MCF 10A (cell line): ENCODE data around the gene SGCD. TPM values are rescaled to one million over a fixed set of nuclear protein-coding genes. Genes with fewer than 3 reads are reported as not detected.

Source experiments
- BruUV-seq: library from RNA; stranded (reverse); fragments of 400-500 nt; replicated peaks from 2 replicates; lab custom pipeline; 2021; lab: Mats Ljungman, UMichigan
- CTCF ChIA-PET: fragments of 300-600 bp; sonication (Branson Sonifier 250); formaldehyde crosslinking; extraction: SDS; loops from one replicate; lab custom pipeline; 2021; ENCODE audit warnings: antibody characterized with exemption, inconsistent platforms; lab: Yijun Ruan, JAX
- POLR2A ChIA-PET: fragments of 300-600, 350-650 bp; sonication (Branson Sonifier 250); formaldehyde crosslinking; extraction: SDS; loops from one replicate; lab custom pipeline; 2020; ENCODE audit warnings: antibody characterized with exemption, inconsistent platforms; lab: Yijun Ruan, JAX
- DNase-seq: peaks from one replicate; pipeline ENCODE4 v3.0.0-alpha.2; 2018; ENCODE audit not compliant: unreplicated experiment
- H3K27ac Mint-ChIP-seq: one replicate; pipeline ENCODE4 v1.8.0; 2022; ENCODE audit warnings: mild to moderate bottlenecking, low read depth, mixed read lengths; ENCODE audit not compliant: unreplicated experiment
- H3K27me3 Mint-ChIP-seq: one replicate; pipeline ENCODE4 v1.8.0; 2022; ENCODE audit warnings: mixed read lengths; ENCODE audit not compliant: insufficient read depth, unreplicated experiment
- H3K36me3 Mint-ChIP-seq: one replicate; pipeline ENCODE4 v1.8.0; 2022; ENCODE audit warnings: mild to moderate bottlenecking, moderate library complexity, mixed read lengths; ENCODE audit not compliant: insufficient read depth, unreplicated experiment
- H3K4me1 Mint-ChIP-seq: one replicate; pipeline ENCODE4 v1.8.0; 2022; ENCODE audit warnings: mixed read lengths; ENCODE audit not compliant: insufficient read depth, unreplicated experiment
- H3K4me3 Mint-ChIP-seq: one replicate; pipeline ENCODE4 v1.8.0; 2022; ENCODE audit warnings: mild to moderate bottlenecking, moderate library complexity, mixed read lengths; ENCODE audit not compliant: unreplicated experiment
- H3K9me3 Mint-ChIP-seq: one replicate; pipeline ENCODE4 v1.8.0; 2022; ENCODE audit warnings: mixed read lengths; ENCODE audit not compliant: unreplicated experiment
- CTCF ChIP-seq: fragments of 200-600 bp; IDR thresholded peaks from one replicate; pipeline ENCODE4 v1.8.0; 2022; ENCODE audit warnings: antibody characterized with exemption, mild to moderate bottlenecking; ENCODE audit not compliant: unreplicated experiment
- intact Hi-C: fragments of 100-400 bp; cut with micrococcal nuclease; formaldehyde crosslinking; loops from 2 replicates; pipeline ENCODE4 v1.14.1; 2022
- total RNA-seq: library from RNA; stranded (reverse); gene quantifications from 2 replicates; pipeline ENCODE4 v1.2.3, GENCODE V29; 2022

SGCD gene
- total RNA-seq, 1 experiment from 2014 or later: 0.14 TPM

GRCh38 chr5:156774273-156774672 lies 447.3 kb downstream of the SGCD start:
- TF ChIP-seq CTCF: no peak
- no TSS peak for BruUV-seq
- DNase-seq: no peak
- Mint-ChIP-seq H3K9me3 (no peaks in the 10 kb centered on the region), H3K36me3 (no peaks in the 10 kb centered on the region), H3K4me1 (no peaks in the 10 kb centered on the region), H3K4me3 (no peak overlapping the region), H3K27ac (no peak overlapping the region), H3K27me3 (no peaks in the 10 kb centered on the region)
- CTCF ChIA-PET: no interaction called here
- POLR2A ChIA-PET: no interaction called here
- intact Hi-C loops: no loop called here

- DNase-seq: no peak
- H3K9me3 Mint-ChIP-seq: no peaks in the 10 kb centered on the region
- CTCF ChIA-PET: interaction anchor here (1.4 kb wide), 1 partner anchor 27 kb away, joined by 3 read pairs; no protein-coding TSS in a partner anchor
- no peaks in the 10 kb centered on the region for H3K36me3 Mint-ChIP-seq
- BruUV-seq: no TSS peak
- no peaks in the 10 kb centered on the region for H3K27me3 Mint-ChIP-seq
- no peak for TF ChIP-seq CTCF
- no peak overlapping the region for H3K27ac Mint-ChIP-seq
- intact Hi-C loops: no loop called here
- H3K4me3 Mint-ChIP-seq: no peak overlapping the region
- no peaks in the 10 kb centered on the region for H3K4me1 Mint-ChIP-seq
- POLR2A ChIA-PET: no interaction called here
Observed at GRCh38 chr5:156778139-156778706, 451.3 kb downstream of the SGCD start.

GRCh38 chr5:156778752-156779151 lies 451.8 kb downstream of the SGCD start:
- Mint-ChIP-seq H3K4me1 (no peaks in the 10 kb centered on the region), H3K27ac (no peak overlapping the region), H3K9me3 (peaks cover 1% of the 10 kb centered on the region), H3K27me3 (no peaks in the 10 kb centered on the region), H3K4me3 (no peak overlapping the region), H3K36me3 (no peaks in the 10 kb centered on the region)
- POLR2A ChIA-PET: no interaction called here
- BruUV-seq: no TSS peak
- intact Hi-C loops: no loop called here
- no peak for TF ChIP-seq CTCF
- CTCF ChIA-PET: interaction anchor here (0.6 to 1.4 kb wide), 2 partner anchors 27 kb away, joined by 3 read pairs; no protein-coding TSS in a partner anchor
- DNase-seq: no peak

- Mint-ChIP-seq H3K27ac (no peak overlapping the region), H3K9me3 (peaks cover 7% of the 10 kb centered on the region), H3K4me1 (no peaks in the 10 kb centered on the region), H3K4me3 (no peak overlapping the region), H3K36me3 (no peaks in the 10 kb centered on the region), H3K27me3 (no peaks in the 10 kb centered on the region)
- DNase-seq: no peak
- no peak for TF ChIP-seq CTCF
- no TSS peak for BruUV-seq
- intact Hi-C loops: no loop called here
- POLR2A ChIA-PET: no interaction called here
- CTCF ChIA-PET: interaction anchor here (0.6 kb wide), 2 partner anchors 26 to 245 kb away, joined by 3 read pairs; no protein-coding TSS in a partner anchor
Observed at GRCh38 chr5:156779436-156779835, 452.5 kb downstream of the SGCD start.
